H1 (cell line): ENCODE measurements around the gene MAPK8IP3. TPM values are rescaled to one million over a fixed set of nuclear protein-coding genes. Genes with fewer than 3 reads are reported as not detected.

Experiments
- CTCF ChIA-PET: fragments of 300-600 bp; sonication (Branson Sonifier 250); formaldehyde crosslinking; loops from one replicate; lab custom pipeline; 2021; ENCODE audit not compliant: partially characterized antibody; lab: Charles Lee
- POLR2A ChIA-PET: fragments of 300-600 bp; sonication (Branson Sonifier 250); formaldehyde crosslinking; loops from one replicate; lab custom pipeline; 2021; ENCODE audit warnings: inconsistent platforms; ENCODE audit not compliant: partially characterized antibody; lab: Charles Lee
- DNase-seq, 2 experiments: peaks; one replicate each; pipeline versions ENCODE4 v3.0.0 to v3.0.0-alpha.2; 2010 to 2022; ENCODE audit warnings: low spot score in 2 of 2, low read depth in 1 of 2, mixed read lengths in 1 of 2
- FAIRE-seq: peaks from 2 replicates; lab custom pipeline; 2011; peaks lifted over from hg19 to GRCh38; lab: Jason Lieb, UNC
- H2AFZ ChIP-seq: 2 replicates; pipeline ENCODE4 v1.8.1; 2012; ENCODE audit warnings: low read length, inconsistent platforms
- H2AK5ac ChIP-seq: 2 replicates; pipeline ENCODE4 v1.6.1; 2013; ENCODE audit warnings: low read depth, low read length
- H2BK120ac ChIP-seq: replicated peaks from 2 replicates; pipeline ENCODE3; 2013; ENCODE audit warnings: low read depth, low read length, inconsistent platforms
- H2BK12ac ChIP-seq: 2 replicates; pipeline ENCODE4 v1.6.1; 2013; ENCODE audit warnings: low read depth, low read length
- H2BK15ac ChIP-seq: 2 replicates; pipeline ENCODE4 v1.6.1; 2013; ENCODE audit warnings: low read length
- H2BK20ac ChIP-seq: 2 replicates; pipeline ENCODE4 v1.6.1; 2013; ENCODE audit warnings: low read length
- H2BK5ac ChIP-seq: 2 replicates; pipeline ENCODE4 v1.6.1; 2013; ENCODE audit warnings: low read depth, low read length
- H3K14ac ChIP-seq: 2 replicates; pipeline ENCODE4 v1.6.1; 2013; ENCODE audit warnings: inconsistent platforms; ENCODE audit not compliant: insufficient read length
- H3K18ac ChIP-seq: 2 replicates; pipeline ENCODE4 v1.6.1; 2013; ENCODE audit warnings: low read length; ENCODE audit errors: extremely low read depth
- H3K23ac ChIP-seq: 2 replicates; pipeline ENCODE4 v1.6.1; 2013; ENCODE audit warnings: inconsistent platforms; ENCODE audit not compliant: insufficient read length
- H3K23me2 ChIP-seq: 2 replicates; pipeline ENCODE4 v1.6.1; 2013; ENCODE audit warnings: low read depth, low read length
- H3K27ac ChIP-seq: 2 replicates; pipeline ENCODE4 v1.6.1; 2011; ENCODE audit warnings: low read depth, low read length, inconsistent platforms
- H3K27me3 ChIP-seq, 4 experiments: replicated peaks in 1 of 4; 1 replicate in 1 of 4; 2 replicates in 3 of 4; pipeline versions ENCODE4 v1.6.1 to v1.8.1; 2011 to 2013; ENCODE audit warnings: low read length in 3 of 4, mild to moderate bottlenecking in 3 of 4, inconsistent platforms in 2 of 4, mixed read lengths in 2 of 4, moderate library complexity in 1 of 4; ENCODE audit not compliant: control insufficient read depth in 3 of 4, insufficient read depth in 3 of 4; ENCODE audit errors: extremely low read depth in 1 of 4
- H3K36me3 ChIP-seq, 4 experiments: 2 replicates each; pipeline versions ENCODE4 v1.6.1 to v1.8.1; 2011 to 2013; ENCODE audit warnings: mild to moderate bottlenecking in 4 of 4, low read length in 3 of 4, moderate library complexity in 2 of 4, control low read depth in 1 of 4, inconsistent platforms in 1 of 4; ENCODE audit not compliant: insufficient read depth in 4 of 4, control insufficient read depth in 2 of 4
- H3K4ac ChIP-seq: replicated peaks from 2 replicates; pipeline ENCODE3; 2013; ENCODE audit warnings: low read length, low read depth, mixed read lengths, inconsistent platforms; ENCODE audit not compliant: insufficient read length
- H3K4me1 ChIP-seq, 4 experiments: replicated peaks in 1 of 4; 1 replicate in 1 of 4; 2 replicates in 3 of 4; pipeline versions ENCODE4 v1.6.1 to v1.8.1; 2011 to 2013; ENCODE audit warnings: low read length in 3 of 4, inconsistent platforms in 2 of 4, mixed read lengths in 1 of 4; ENCODE audit not compliant: insufficient read depth in 4 of 4, control insufficient read depth in 3 of 4
- H3K4me2 ChIP-seq, 2 experiments: 2 replicates each; pipeline versions ENCODE4 v1.6.1 to v1.8.1; 2011 to 2013; ENCODE audit warnings: low read depth in 2 of 2, low read length in 2 of 2, control low read depth in 1 of 2, inconsistent platforms in 1 of 2, mild to moderate bottlenecking in 1 of 2; ENCODE audit not compliant: insufficient read depth in 1 of 2
- H3K4me3 ChIP-seq, 4 experiments: fragments of 200-600, 300-600 bp in 1 of 4; sonication (generic), shearing (Covaris generic), sonication (Bioruptor Twin) in 1 of 4; 2 replicates each; pipeline versions ENCODE4 v1.5.1 to v1.8.1; 2011 to 2016; ENCODE audit warnings: low read length in 4 of 4, low read depth in 3 of 4, control low read depth in 2 of 4, inconsistent platforms in 2 of 4, mild to moderate bottlenecking in 2 of 4, mixed read lengths in 1 of 4, moderate library complexity in 1 of 4; ENCODE audit not compliant: insufficient read depth in 2 of 4; ENCODE audit errors: extremely low read depth in 1 of 4
- H3K56ac ChIP-seq: replicated peaks from 2 replicates; pipeline ENCODE3; 2013; ENCODE audit warnings: low read depth, mild to moderate bottlenecking, mixed read lengths, low read length, inconsistent platforms; ENCODE audit not compliant: insufficient read length
- H3K79me1 ChIP-seq: 2 replicates; pipeline ENCODE4 v1.6.1; 2013; ENCODE audit warnings: low read depth, low read length, control low read depth
- H3K79me2 ChIP-seq, 2 experiments: 2 replicates each; pipeline versions ENCODE4 v1.6.1 to v1.8.1; 2012 to 2013; ENCODE audit warnings: low read length in 2 of 2, mild to moderate bottlenecking in 2 of 2, inconsistent platforms in 1 of 2; ENCODE audit not compliant: insufficient read depth in 2 of 2, control insufficient read depth in 1 of 2
- H3K9ac ChIP-seq, 4 experiments: replicated peaks in 1 of 4; 1 replicate in 1 of 4; 2 replicates in 3 of 4; pipeline versions ENCODE4 v1.6.1 to v1.8.1; 2011 to 2013; ENCODE audit warnings: low read depth in 3 of 4, low read length in 3 of 4, control low read depth in 2 of 4, mild to moderate bottlenecking in 2 of 4, moderate library complexity in 2 of 4, inconsistent platforms in 1 of 4; ENCODE audit errors: extremely low read depth in 1 of 4
- H3K9me3 ChIP-seq, 2 experiments: 2 replicates each; pipeline versions ENCODE4 v1.6.1 to v1.8.1; 2012 to 2013; ENCODE audit warnings: mild to moderate bottlenecking in 2 of 2, moderate library complexity in 2 of 2, control low read depth in 1 of 2, inconsistent platforms in 1 of 2, low read depth in 1 of 2, low read length in 1 of 2, mixed read lengths in 1 of 2; ENCODE audit not compliant: insufficient read depth in 2 of 2
- H4K20me1 ChIP-seq, 2 experiments: replicated peaks in 1 of 2; 2 replicates each; pipeline versions ENCODE3 to v1.8.1; 2011 to 2013; ENCODE audit warnings: inconsistent platforms in 2 of 2, low read length in 2 of 2, mild to moderate bottlenecking in 1 of 2; ENCODE audit not compliant: insufficient read depth in 2 of 2, control insufficient read depth in 1 of 2
- H4K5ac ChIP-seq: 2 replicates; pipeline ENCODE4 v1.6.1; 2013; ENCODE audit warnings: low read length, low read depth, mixed read lengths, inconsistent platforms; ENCODE audit not compliant: insufficient read length
- H4K8ac ChIP-seq: 2 replicates; pipeline ENCODE4 v1.8.0; 2013; ENCODE audit warnings: mild to moderate bottlenecking, moderate library complexity, low read length, inconsistent platforms; ENCODE audit not compliant: insufficient read depth; ENCODE audit errors: extremely low read depth
- H4K91ac ChIP-seq: replicated peaks from 2 replicates; pipeline ENCODE3; 2013; ENCODE audit warnings: low read length, mixed read lengths, inconsistent platforms; ENCODE audit not compliant: insufficient read length
- ASH2L ChIP-seq: fragments of 200-600, 300-600 bp; sonication (generic); IDR thresholded peaks from one replicate; pipeline ENCODE4 v1.7.1; 2017; ENCODE audit warnings: low read length
- CHD2 ChIP-seq: IDR thresholded peaks from 2 replicates; pipeline ENCODE4 v1.6.1; 2012; ENCODE audit warnings: low read length, improper control_type of control experiment
- GABPA ChIP-seq: IDR thresholded peaks from 2 replicates; pipeline ENCODE4 v1.6.1; 2011; ENCODE audit warnings: mild to moderate bottlenecking, low read length, moderate library complexity, borderline replicate concordance; ENCODE audit not compliant: insufficient read depth
- HDAC6 ChIP-seq: IDR thresholded peaks from one replicate; pipeline ENCODE4 v1.7.1; 2012; ENCODE audit warnings: low read depth, mild to moderate bottlenecking, inconsistent platforms, low read length, moderate library complexity
- KDM1A ChIP-seq: fragments of 200-600, 300-600 bp; sonication (generic); IDR thresholded peaks from 2 replicates; pipeline ENCODE4 v1.7.1; 2016; ENCODE audit warnings: mild to moderate bottlenecking, low read length, borderline replicate concordance
- KDM4A ChIP-seq: IDR thresholded peaks from one replicate; pipeline ENCODE4 v1.7.1; 2012; ENCODE audit warnings: low read depth, mild to moderate bottlenecking, moderate library complexity, low read length, inconsistent platforms; ENCODE audit not compliant: severe bottlenecking
- KDM5A ChIP-seq: fragments of 200-600 bp; IDR thresholded peaks from 2 replicates; pipeline ENCODE4 v1.7.1; 2012; ENCODE audit warnings: mild to moderate bottlenecking, low read length, inconsistent platforms, mixed read lengths
- MAFK ChIP-seq: IDR thresholded peaks from 2 replicates; pipeline ENCODE4 v1.6.1; 2012; ENCODE audit warnings: low read depth, mild to moderate bottlenecking, improper control_type of control experiment, low read length
- POLR2A ChIP-seq, 2 experiments: IDR thresholded peaks; 1 replicate in 1 of 2; 2 replicates in 1 of 2; pipeline ENCODE4 v1.6.1; 2011; ENCODE audit warnings: low read depth in 2 of 2, low read length in 2 of 2, mild to moderate bottlenecking in 2 of 2; ENCODE audit errors: control extremely low read depth in 1 of 2
- RNF2 ChIP-seq: fragments of 200-900, 300-1000 bp; sonication (generic); IDR thresholded peaks from 2 replicates; pipeline ENCODE4 v1.7.1; 2016; ENCODE audit warnings: borderline replicate concordance, low read depth, mild to moderate bottlenecking, antibody characterized with exemption, low read length; ENCODE audit not compliant: poor library complexity, severe bottlenecking; ENCODE audit errors: missing control alignments
- SIN3A ChIP-seq, 2 experiments: IDR thresholded peaks in 1 of 2; conservative IDR thresholded peaks in 1 of 2; 2 replicates each; pipeline ENCODE4 v1.6.1; 2011 to 2012; ENCODE audit warnings: low read length in 2 of 2, improper control_type of control experiment in 1 of 2, low read depth in 1 of 2, mild to moderate bottlenecking in 1 of 2
- SIRT6 ChIP-seq: IDR thresholded peaks from one replicate; pipeline ENCODE4 v1.7.1; 2012; ENCODE audit warnings: low read length, inconsistent platforms
- SIX5 ChIP-seq: IDR thresholded peaks from 2 replicates; pipeline ENCODE4 v1.6.1; 2011; ENCODE audit warnings: mild to moderate bottlenecking, low read depth, low read length
- TEAD4 ChIP-seq: IDR thresholded peaks from 2 replicates; pipeline ENCODE4 v1.6.1; 2012; ENCODE audit warnings: low read depth, low read length, inconsistent platforms, mixed read lengths
- WGBS, 2 experiments: shearing (Covaris generic) in 1 of 2; methylation state at CpG; one replicate each; pipeline versions ENCODE4 v1.1.6 to v1.1.7; 2013 to 2015; ENCODE audit warnings: low lambda C conversion rate in 2 of 2, mixed read lengths in 2 of 2, inconsistent platforms in 1 of 2, low coverage in 1 of 2, missing lambda C conversion rate in 1 of 2; ENCODE audit not compliant: insufficient replicate concordance in 2 of 2, insufficient coverage in 1 of 2, insufficient read length in 1 of 2; ENCODE audit errors: extremely low coverage in 1 of 2, missing lambda C conversion rate in 1 of 2; 5-methylcytosine and 5-hydroxymethylcytosine counted together
- polyA plus RNA-seq, 7 experiments: library from polyadenylated mRNA; depleted of rRNA in 3 of 7; stranded (reverse) in 5 of 7; unstranded in 2 of 7; fragments of >200 nt in 5 of 7; fragments of 200-250 nt in 2 of 7; gene quantifications; 1 replicate in 5 of 7; 2 replicates in 1 of 7; 4 replicates in 1 of 7; pipeline versions ENCODE4 v1.2.1 to v1.2.3, GENCODE V29; 2011 to 2013; ENCODE audit warnings: missing spikeins in 2 of 7, mixed read lengths in 2 of 7
- total RNA-seq: library from RNA; stranded (reverse); fragmentation: NEBNext Ultra II Directional; extraction: Animal tissue kit (Norgen Biotek cat#: 25700); gene quantifications from 2 replicates; pipeline ENCODE4 v1.2.1, GENCODE V29; 2021

The MAPK8IP3 gene
- total and polyA plus RNA-seq, 2 of the 8 experiments (the other 6 are each of a cell fraction or from before 2014, with no cell fraction given), result 16.9 to 43.4 TPM

GRCh38 chr16:1708768-1709180, 2.8 kb downstream of the MAPK8IP3 start:
- Histone ChIP-seq H3K4ac (no peak overlapping the region), H3K23ac (no peak overlapping the region), H4K5ac (no peak overlapping the region), H3K9ac (no peak overlapping the region), H3K9me3 (no peaks in the 10 kb centered on the region), H3K27me3 (no peaks in the 10 kb centered on the region), H3K18ac (no peak overlapping the region), H2BK12ac (no peak overlapping the region), H3K27ac (no peak overlapping the region), H2BK120ac (no peak overlapping the region), H3K4me1 (peaks cover 5 to 24% (median 10%) of the 10 kb centered on the region in 4 experiments), H4K91ac (no peak overlapping the region), H2BK15ac (no peak overlapping the region), H4K20me1 (peaks cover 17 to 27% of the 10 kb centered on the region in 2 experiments), H3K79me1 (peaks cover 15% of the 10 kb centered on the region), H4K8ac (no peak overlapping the region; the same call in 1 of the 2 replicates), H2AFZ (no peak overlapping the region), H2AK5ac (no peak overlapping the region), H3K79me2 (peaks cover 3 to 53% of the 10 kb centered on the region in 2 experiments), H3K14ac (no peak overlapping the region), H3K23me2 (peaks cover 11% of the 10 kb centered on the region), H3K36me3 (no peaks in the 10 kb centered on the region; a peak in 1 of 8 replicates), H3K4me3 (no peak overlapping the region), H2BK20ac (no peak overlapping the region), H2BK5ac (no peak overlapping the region), H3K4me2 (no peak overlapping the region), H3K56ac (no peak overlapping the region)
- FAIRE-seq (no peak), DNase-seq (no peak)
- CTCF ChIA-PET, result interaction anchor here (0.6 to 2.4 kb wide), 3 partner anchors 11 to 87 kb away, joined by 3 to 8 read pairs (median 3); no protein-coding TSS in a partner anchor
- 94% methylated on average over 13 of the region's 13 CpGs; no CpG with 5 or more reads in 1 of the 2 experiments for WGBS, 2 experiments
- POLR2A ChIA-PET, result interaction anchor here (1.5 to 3.9 kb wide), 3 partner anchors 9 to 62 kb away, joined by 3 to 35 read pairs (median 5); partner anchors contain the start of genes EME2, MRPS34 and NME3
- TF ChIP-seq CHD2 (no peak), MAFK (no peak), ASH2L (no peak), SIN3A (conservative IDR thresholded peaks at IDR 0.05 in 1 of 2, IDR thresholded peaks at IDR 0.05 in 1 of 2; ENCODE audit: low read depth in 1 of 2, low read length in 2 of 2) (no peak), KDM4A (no peak), GABPA (no peak), RNF2 (no peak), KDM5A (no peak), SIRT6 (no peak), HDAC6 (no peak), POLR2A (IDR thresholded peaks at IDR 0.05; ENCODE audit: control extremely low read depth in 1 of 2, low read depth in 2 of 2, low read length in 2 of 2) (no peak), SIX5 (no peak), KDM1A (no peak), TEAD4 (no peak)
